K562 (cell line): ENCODE data around the gene ANK3. TPM values are rescaled to one million over a fixed set of nuclear protein-coding genes. Genes with fewer than 3 reads are reported as not detected.

Experiments used
- CCNT2 ChIP-seq: IDR thresholded peaks from 2 replicates; pipeline ENCODE4 v1.6.1; 2011; ENCODE audit warnings: borderline replicate concordance, low read depth, mild to moderate bottlenecking, moderate library complexity, mixed read lengths, low read length; ENCODE audit not compliant: insufficient read length; ENCODE audit errors: extremely low read depth
- CREBBP ChIP-seq: IDR thresholded peaks from one replicate; pipeline ENCODE4 v1.6.1; 2012; ENCODE audit warnings: low read depth, mild to moderate bottlenecking, control low read depth, inconsistent platforms, low read length
- HMBOX1 ChIP-seq: sonication (generic); IDR thresholded peaks from 2 replicates; pipeline ENCODE4 v1.6.1; 2016
- NFE2L1 ChIP-seq: fragments of 450-650 bp; IDR thresholded peaks from 2 replicates; pipeline ENCODE4 v1.6.1; 2016; ENCODE audit warnings: missing genetic modification characterization, low read depth, mild to moderate bottlenecking, missing compliant biosample characterization, moderate library complexity, borderline replicate concordance
- PBX2 ChIP-seq, 2 experiments: IDR thresholded peaks in 1 of 2; conservative IDR thresholded peaks in 1 of 2; 2 replicates each; pipeline ENCODE4 v1.6.1; 2016; ENCODE audit warnings: low read depth in 2 of 2, mild to moderate bottlenecking in 1 of 2, missing compliant biosample characterization in 1 of 2, missing genetic modification characterization in 1 of 2, moderate library complexity in 1 of 2
- PHF21A ChIP-seq: fragments of 450-650 bp; IDR thresholded peaks from 2 replicates; pipeline ENCODE4 v1.6.1; 2017; ENCODE audit warnings: low read depth, borderline replicate concordance
- RCOR1 ChIP-seq, 2 experiments: IDR thresholded peaks; 2 replicates each; pipeline ENCODE4 v1.6.1; 2012; ENCODE audit warnings: low read depth in 2 of 2, low read length in 2 of 2, borderline replicate concordance in 1 of 2, improper control_type of control experiment in 1 of 2
- SOX6 ChIP-seq: fragments of 450-650 bp; IDR thresholded peaks from 2 replicates; pipeline ENCODE4 v1.6.1; 2014; ENCODE audit warnings: mild to moderate bottlenecking
- ZNF24 ChIP-seq: fragments of 450-650 bp; IDR thresholded peaks from 2 replicates; pipeline ENCODE4 v1.6.1; 2016
- polyA plus RNA-seq, 8 experiments: library from polyadenylated mRNA; depleted of rRNA in 4 of 8; stranded (reverse) in 5 of 8; unstranded in 3 of 8; fragments of >200 nt; fragmentation: Nextera tagmentation in 2 of 8; fragmentation: Illumina TruSeq in 1 of 8; extraction: Ambion mirVana in 2 of 8; extraction: Trizol in 1 of 8; gene quantifications; 2 replicates each; pipeline versions ENCODE4 v1.2.1 to v1.2.3, GENCODE V29; 2011 to 2014; ENCODE audit warnings: inconsistent platforms in 1 of 8, missing spikeins in 1 of 8
- total RNA-seq, 7 experiments: library from RNA; depleted of rRNA in 6 of 7; stranded (reverse); fragments of >200 nt in 6 of 7; fragmentation: Illumina TruSeq in 2 of 7; extraction: Trizol in 2 of 7; gene quantifications; 2 replicates each; pipeline versions ENCODE4 v1.2.1 to v1.2.3, GENCODE V29; 2011 to 2021; ENCODE audit warnings: low replicate concordance in 1 of 7
- TF ChIP-seq, protein P1 (sequence below), 2 experiments: fragments of 450-650 bp; IDR thresholded peaks; 2 replicates each; pipeline ENCODE4 v1.6.1; 2016; ENCODE audit warnings: mild to moderate bottlenecking in 2 of 2, borderline replicate concordance in 1 of 2, low read depth in 1 of 2, moderate library complexity in 1 of 2
- TF ChIP-seq, protein P2 (sequence below): fragments of 250-450 bp; sonication (Bioruptor Pico); IDR thresholded peaks from 2 replicates; pipeline ENCODE4 v1.5.0; 2020; ENCODE audit warnings: mild to moderate bottlenecking, borderline replicate concordance

The ANK3 gene
- total and polyA plus RNA-seq, 9 of the 15 experiments (the other 6 are each of a cell fraction or from before 2014, with no cell fraction given): 10.0 to 32.3 (median 17.9) TPM

DNA sequence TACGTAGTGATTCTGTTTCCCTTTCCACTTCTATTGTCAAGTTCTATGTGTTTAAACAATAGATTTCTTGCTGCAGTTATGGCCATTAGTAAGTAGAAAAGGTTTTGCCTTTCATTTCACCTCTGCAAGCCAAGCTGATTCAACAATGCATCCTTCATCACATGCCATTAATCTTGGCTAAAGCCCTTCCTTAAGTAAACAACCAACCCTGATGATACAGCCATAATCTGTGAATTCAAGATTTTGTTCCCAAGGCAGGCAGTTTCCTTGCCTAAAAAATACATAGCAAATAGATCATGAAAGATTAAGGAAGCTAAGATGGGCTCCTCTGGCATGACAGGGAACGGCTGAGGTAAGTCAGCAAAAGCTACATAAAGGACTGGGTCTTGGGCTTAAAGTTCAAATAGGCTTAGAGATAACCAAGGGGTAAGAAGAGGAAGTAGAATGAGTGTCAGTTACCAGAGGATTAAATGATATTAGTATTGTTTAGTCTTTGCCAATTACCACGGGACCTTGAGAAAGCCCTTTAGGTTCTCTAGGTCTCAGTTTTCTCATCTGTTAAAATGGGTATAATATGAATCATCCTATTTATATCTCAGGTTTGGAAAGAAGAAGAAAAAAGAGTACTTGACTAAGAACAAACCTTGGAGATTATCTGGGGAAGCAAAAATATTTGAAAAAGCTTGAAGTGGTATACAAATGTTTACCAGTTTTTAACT, 35.9 kb upstream of the ANK3 start (continued):
- TF ChIP-seq, protein P1, sequence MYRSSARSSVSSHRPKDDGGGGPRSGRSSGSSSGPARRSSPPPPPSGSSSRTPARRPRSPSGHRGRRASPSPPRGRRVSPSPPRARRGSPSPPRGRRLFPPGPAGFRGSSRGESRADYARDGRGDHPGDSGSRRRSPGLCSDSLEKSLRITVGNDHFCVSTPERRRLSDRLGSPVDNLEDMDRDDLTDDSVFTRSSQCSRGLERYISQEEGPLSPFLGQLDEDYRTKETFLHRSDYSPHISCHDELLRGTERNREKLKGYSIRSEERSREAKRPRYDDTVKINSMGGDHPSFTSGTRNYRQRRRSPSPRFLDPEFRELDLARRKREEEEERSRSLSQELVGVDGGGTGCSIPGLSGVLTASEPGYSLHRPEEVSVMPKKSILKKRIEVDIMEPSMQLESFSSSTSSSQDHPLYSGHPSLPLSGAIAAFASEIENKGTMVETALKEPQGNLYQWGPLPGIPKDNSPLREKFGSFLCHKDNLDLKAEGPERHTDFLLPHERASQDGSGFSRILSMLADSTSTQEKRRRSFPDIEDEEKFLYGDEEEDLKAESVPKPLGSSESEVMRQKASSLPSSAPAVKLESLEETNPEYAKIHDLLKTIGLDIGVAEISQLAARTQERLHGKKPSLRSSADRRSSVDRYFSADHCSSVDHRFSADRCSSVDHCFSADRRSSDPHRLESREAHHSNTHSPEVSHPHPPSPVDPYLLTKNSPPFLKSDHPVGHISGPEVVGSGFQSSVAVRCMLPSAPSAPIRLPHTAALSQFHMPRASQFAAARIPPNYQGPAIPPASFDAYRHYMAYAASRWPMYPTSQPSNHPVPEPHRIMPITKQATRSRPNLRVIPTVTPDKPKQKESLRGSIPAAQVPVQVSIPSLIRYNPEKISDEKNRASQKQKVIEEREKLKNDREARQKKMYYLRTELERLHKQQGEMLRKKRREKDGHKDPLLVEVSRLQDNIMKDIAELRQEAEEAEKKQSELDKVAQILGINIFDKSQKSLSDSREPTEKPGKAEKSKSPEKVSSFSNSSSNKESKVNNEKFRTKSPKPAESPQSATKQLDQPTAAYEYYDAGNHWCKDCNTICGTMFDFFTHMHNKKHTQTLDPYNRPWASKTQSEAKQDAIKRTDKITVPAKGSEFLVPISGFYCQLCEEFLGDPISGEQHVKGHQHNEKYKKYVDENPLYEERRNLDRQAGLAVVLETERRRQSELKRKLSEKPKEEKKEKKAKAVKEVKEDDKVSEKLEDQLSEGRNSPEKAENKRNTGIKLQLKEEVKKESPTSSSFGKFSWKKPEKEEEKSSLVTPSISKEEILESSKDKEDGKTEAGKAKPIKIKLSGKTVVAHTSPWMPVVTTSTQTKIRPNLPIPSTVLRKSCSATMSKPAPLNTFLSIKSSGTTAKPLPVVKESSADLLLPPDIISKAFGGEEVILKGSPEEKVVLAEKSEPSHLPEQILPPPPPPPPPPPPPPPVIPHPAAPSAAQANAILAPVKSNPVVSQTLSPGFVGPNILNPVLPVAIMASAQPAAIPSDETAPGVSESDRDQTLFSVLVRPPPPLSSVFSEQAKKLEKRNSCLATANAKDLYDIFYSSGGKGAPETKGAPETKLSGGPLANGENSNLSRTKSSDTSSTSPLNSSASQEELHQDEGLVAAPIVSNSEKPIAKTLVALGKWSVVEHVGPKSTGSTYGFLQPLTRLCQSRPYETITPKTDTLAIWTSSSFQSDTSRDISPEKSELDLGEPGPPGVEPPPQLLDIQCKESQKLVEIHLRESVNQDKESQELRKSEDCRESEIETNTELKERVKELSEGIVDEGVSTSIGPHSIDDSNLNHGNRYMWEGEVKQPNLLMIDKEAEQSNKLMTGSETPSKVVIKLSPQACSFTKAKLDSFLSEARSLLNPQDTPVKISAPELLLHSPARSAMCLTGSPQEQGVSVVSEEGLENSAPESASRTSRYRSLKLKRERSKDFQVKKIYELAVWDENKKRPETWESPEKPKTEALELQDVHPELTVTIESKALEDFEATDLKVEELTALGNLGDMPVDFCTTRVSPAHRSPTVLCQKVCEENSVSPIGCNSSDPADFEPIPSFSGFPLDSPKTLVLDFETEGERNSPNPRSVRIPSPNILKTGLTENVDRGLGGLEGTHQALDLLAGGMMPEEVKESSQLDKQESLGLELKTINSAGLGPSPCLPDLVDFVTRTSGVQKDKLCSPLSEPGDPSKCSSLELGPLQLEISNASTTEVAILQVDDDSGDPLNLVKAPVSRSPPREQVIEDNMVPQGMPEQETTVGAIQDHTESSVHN (IDR thresholded peaks at IDR 0.05; ENCODE audit: borderline replicate concordance in 1 of 2, low read depth in 1 of 2): no peak
- TF ChIP-seq, protein P2, sequence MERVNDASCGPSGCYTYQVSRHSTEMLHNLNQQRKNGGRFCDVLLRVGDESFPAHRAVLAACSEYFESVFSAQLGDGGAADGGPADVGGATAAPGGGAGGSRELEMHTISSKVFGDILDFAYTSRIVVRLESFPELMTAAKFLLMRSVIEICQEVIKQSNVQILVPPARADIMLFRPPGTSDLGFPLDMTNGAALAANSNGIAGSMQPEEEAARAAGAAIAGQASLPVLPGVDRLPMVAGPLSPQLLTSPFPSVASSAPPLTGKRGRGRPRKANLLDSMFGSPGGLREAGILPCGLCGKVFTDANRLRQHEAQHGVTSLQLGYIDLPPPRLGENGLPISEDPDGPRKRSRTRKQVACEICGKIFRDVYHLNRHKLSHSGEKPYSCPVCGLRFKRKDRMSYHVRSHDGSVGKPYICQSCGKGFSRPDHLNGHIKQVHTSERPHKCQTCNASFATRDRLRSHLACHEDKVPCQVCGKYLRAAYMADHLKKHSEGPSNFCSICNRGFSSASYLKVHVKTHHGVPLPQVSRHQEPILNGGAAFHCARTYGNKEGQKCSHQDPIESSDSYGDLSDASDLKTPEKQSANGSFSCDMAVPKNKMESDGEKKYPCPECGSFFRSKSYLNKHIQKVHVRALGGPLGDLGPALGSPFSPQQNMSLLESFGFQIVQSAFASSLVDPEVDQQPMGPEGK (CRISPR knock-in tag): no peak
- TF ChIP-seq PBX2 (CRISPR knock-in tag; IDR thresholded peaks at IDR 0.05; ENCODE audit: low read depth) (no peak), PBX2 (tag; conservative IDR thresholded peaks at IDR 0.05; ENCODE audit: low read depth) (peak; percentile 87), NFE2L1 (no peak), SOX6 (peak; percentile 69; the same call in 1 of the 2 replicates), HMBOX1 (peak; percentile 95), CCNT2 (no peak), PHF21A (no peak), CREBBP (no peak), ZNF24 (0 out of 2 replicates have a peak, but pooled peaks have one; percentile 42), RCOR1 (IDR thresholded peaks at IDR 0.05; ENCODE audit: borderline replicate concordance in 1 of 2, low read depth in 2 of 2, low read length in 2 of 2) (peak in 1 of 2 experiments; percentile 56; a peak in 2 of 4 replicates)
